HEK293 (cell line): ENCODE data around the gene LRRC2.
A peak's percentile ranks its signal among the peaks of the same experiment; 100 is the strongest.

Experiments used
- CTCF ChIA-PET: fragments of 350-600 bp; formaldehyde crosslinking; extraction: SDS; loops from one replicate; lab custom pipeline; 2021; ENCODE audit warnings: antibody characterized with exemption; lab: Yijun Ruan, JAX
- POLR2A ChIA-PET: fragments of 300-600 bp; formaldehyde crosslinking; extraction: SDS; loops from one replicate; lab custom pipeline; 2020; ENCODE audit warnings: antibody characterized with exemption, inconsistent platforms; lab: Yijun Ruan, JAX
- H3K27ac ChIP-seq: fragments of 200-500 bp; sonication (Bioruptor generic); 2 replicates; pipeline ENCODE4 v1.5.1; 2014; ENCODE audit warnings: low read depth, low read length, control low read depth, inconsistent platforms; ENCODE audit errors: extremely low read depth
- H3K36me3 ChIP-seq, 2 experiments: fragments of 200-500 bp in 1 of 2; sonication (Bioruptor generic) in 1 of 2; 1 replicate in 1 of 2; 2 replicates in 1 of 2; pipeline ENCODE4 v1.5.1; 2014 to 2017; ENCODE audit warnings: inconsistent platforms in 2 of 2, low read length in 2 of 2; ENCODE audit not compliant: control insufficient read depth in 2 of 2, insufficient read depth in 1 of 2
- H3K4me1 ChIP-seq: fragments of 200-500 bp; sonication (Bioruptor generic); 2 replicates; pipeline ENCODE4 v1.5.1; 2014; ENCODE audit warnings: mild to moderate bottlenecking, low read length, inconsistent platforms; ENCODE audit not compliant: control insufficient read depth, insufficient read depth
- H3K4me3 ChIP-seq: 2 replicates; pipeline ENCODE4 v1.5.1; 2011; ENCODE audit warnings: low read depth, mild to moderate bottlenecking, control low read depth, low read length, moderate library complexity
- H3K9me3 ChIP-seq: fragments of 200-500 bp; sonication (Bioruptor generic); 2 replicates; pipeline ENCODE4 v1.5.1; 2014; ENCODE audit warnings: low read depth, low read length, inconsistent platforms; ENCODE audit not compliant: control insufficient read depth, insufficient read depth
- PRDM10 ChIP-seq: fragments of 450-650 bp; formaldehyde crosslinking; IDR thresholded peaks from 2 replicates; pipeline ENCODE4 v1.5.1; 2016; ENCODE audit warnings: missing biosample characterization, missing genetic modification characterization
- PRDM4 ChIP-seq: fragments of 450-650 bp; formaldehyde crosslinking; IDR thresholded peaks from 2 replicates; pipeline ENCODE4 v1.5.1; 2017; ENCODE audit warnings: missing biosample characterization, missing genetic modification characterization
- TRIM28 ChIP-seq: IDR thresholded peaks from 2 replicates; pipeline ENCODE4 v1.6.1; 2011; ENCODE audit warnings: low read length, control low read depth, borderline replicate concordance
- ZBTB1 ChIP-seq: fragments of 450-650 bp; formaldehyde crosslinking; IDR thresholded peaks from 2 replicates; pipeline ENCODE4 v1.5.1; 2016; ENCODE audit warnings: missing biosample characterization, missing genetic modification characterization
- ZBTB20 ChIP-seq: fragments of 450-650 bp; formaldehyde crosslinking; IDR thresholded peaks from 2 replicates; pipeline ENCODE4 v1.5.1; 2016; ENCODE audit warnings: missing biosample characterization, missing genetic modification characterization
- ZBTB7A ChIP-seq: fragments of 450-650 bp; formaldehyde crosslinking; IDR thresholded peaks from 2 replicates; pipeline ENCODE4 v1.5.1; 2016; ENCODE audit warnings: low read depth, missing biosample characterization, missing genetic modification characterization
- ZNF121 ChIP-seq: fragments of 450-650 bp; formaldehyde crosslinking; IDR thresholded peaks from 2 replicates; pipeline ENCODE4 v1.5.1; 2016; ENCODE audit warnings: missing biosample characterization, missing genetic modification characterization
- ZNF16 ChIP-seq: fragments of 450-650 bp; formaldehyde crosslinking; IDR thresholded peaks from 2 replicates; pipeline ENCODE4 v1.5.1; 2016; ENCODE audit warnings: low read depth, missing biosample characterization, missing genetic modification characterization
- ZNF248 ChIP-seq: fragments of 450-650 bp; formaldehyde crosslinking; IDR thresholded peaks from 2 replicates; pipeline ENCODE4 v1.5.1; 2017; ENCODE audit warnings: missing biosample characterization, missing genetic modification characterization
- ZNF341 ChIP-seq: fragments of 450-650 bp; formaldehyde crosslinking; IDR thresholded peaks from 2 replicates; pipeline ENCODE4; 2016; ENCODE audit warnings: low read depth, missing biosample characterization, missing genetic modification characterization
- ZNF473 ChIP-seq: fragments of 450-650 bp; formaldehyde crosslinking; IDR thresholded peaks from 2 replicates; pipeline ENCODE4 v1.5.1; 2017; ENCODE audit warnings: missing biosample characterization, missing genetic modification characterization
- ZNF518A ChIP-seq: fragments of 450-650 bp; formaldehyde crosslinking; conservative IDR thresholded peaks from 2 replicates; pipeline ENCODE4 v1.5.1; 2016; ENCODE audit warnings: low read depth, missing biosample characterization, missing genetic modification characterization
- ZNF521 ChIP-seq: fragments of 450-650 bp; formaldehyde crosslinking; IDR thresholded peaks from 2 replicates; pipeline ENCODE4 v1.5.1; 2017; ENCODE audit warnings: missing biosample characterization, mild to moderate bottlenecking, missing genetic modification characterization
- ZNF544 ChIP-seq: fragments of 450-650 bp; formaldehyde crosslinking; IDR thresholded peaks from 2 replicates; pipeline ENCODE4 v1.5.0; 2017; ENCODE audit warnings: missing biosample characterization, missing genetic modification characterization
- ZNF561 ChIP-seq: fragments of 450-650 bp; IDR thresholded peaks from 2 replicates; pipeline ENCODE4 v1.5.1; 2018; ENCODE audit warnings: missing biosample characterization, missing genetic modification characterization, borderline replicate concordance
- ZNF624 ChIP-seq: fragments of 450-650 bp; formaldehyde crosslinking; IDR thresholded peaks from 2 replicates; pipeline ENCODE4 v1.5.1; 2017; ENCODE audit warnings: missing biosample characterization, missing genetic modification characterization
- ZNF654 ChIP-seq: fragments of 450-650 bp; formaldehyde crosslinking; IDR thresholded peaks from 2 replicates; pipeline ENCODE4 v1.5.1; 2016; ENCODE audit warnings: low read depth, missing biosample characterization, missing genetic modification characterization
- ZNF664 ChIP-seq: fragments of 450-650 bp; formaldehyde crosslinking; IDR thresholded peaks from 2 replicates; pipeline ENCODE4 v1.5.1; 2016; ENCODE audit warnings: missing biosample characterization, missing genetic modification characterization
- ZNF792 ChIP-seq: fragments of 450-650 bp; formaldehyde crosslinking; IDR thresholded peaks from 2 replicates; pipeline ENCODE4 v1.5.1; 2016; ENCODE audit warnings: missing biosample characterization, missing genetic modification characterization
- ZSCAN5A ChIP-seq: fragments of 450-650 bp; formaldehyde crosslinking; IDR thresholded peaks from 2 replicates; pipeline ENCODE4 v1.5.1; 2016; ENCODE audit warnings: missing biosample characterization, missing genetic modification characterization

The LRRC2 gene

GRCh38 chr3:46566040-46566641 lies at the start of gene LRRC2 (continued):
- TF ChIP-seq ZNF518A (no peak), ZNF341 (tag by site-specific recombination) (peak; percentile 63), ZNF792 (tag by site-specific recombination) (no peak), ZNF664 (tag by site-specific recombination) (no peak), ZNF121 (tag by site-specific recombination) (no peak), ZBTB1 (no peak)

- ChIA-PET POLR2A (no interaction called here), CTCF (interaction anchor here (1.0 to 1.2 kb wide), 2 partner anchors 127 kb away, joined by 3 read pairs; no protein-coding TSS in a partner anchor)
- no peak overlapping the region for H3K27ac ChIP-seq
- H3K4me1 ChIP-seq = no peaks in the 10 kb centered on the region
- no peak for TF ChIP-seq ZNF248 (tag by site-specific recombination)
- no peak for TF ChIP-seq ZNF624 (tag by site-specific recombination)
- no peak for TF ChIP-seq ZNF521 (tag by site-specific recombination)
- no peak for TF ChIP-seq ZNF544 (tag by site-specific recombination)
- no peak for TF ChIP-seq ZNF561 (tag by site-specific recombination)
- no peak for TF ChIP-seq TRIM28
- H3K9me3 ChIP-seq = no peaks in the 10 kb centered on the region
- H3K36me3 ChIP-seq = no peaks in the 10 kb centered on the region
- no peak overlapping the region for H3K4me3 ChIP-seq
Observed at GRCh38 chr3:46615050-46615775, 49.1 kb upstream of the LRRC2 start.

GRCh38 chr3:46614431-46614830 lies 48.3 kb upstream of the LRRC2 start:
- no peaks in the 10 kb centered on the region for H3K4me1 ChIP-seq
- H3K27ac ChIP-seq = no peak overlapping the region
- POLR2A ChIA-PET = no interaction called here
- no peaks in the 10 kb centered on the region for H3K9me3 ChIP-seq
- CTCF ChIA-PET = interaction anchor here (1.0 kb wide), 1 partner anchor 126 kb away, joined by 3 read pairs; no protein-coding TSS in a partner anchor
- no peaks in the 10 kb centered on the region for H3K36me3 ChIP-seq
- H3K4me3 ChIP-seq = no peak overlapping the region
- TF ChIP-seq PRDM4 (tag by site-specific recombination) (no peak), ZBTB20 (tag by site-specific recombination) (no peak), PRDM10 (tag by site-specific recombination) (no peak), ZSCAN5A (tag by site-specific recombination) (no peak), ZNF473 (no peak), ZBTB7A (tag by site-specific recombination) (no peak), ZNF654 (tag by site-specific recombination) (no peak), ZNF16 (tag by site-specific recombination) (no peak)
